SK-N-SH (cell line): ENCODE results near the gene ZHX3.

Source experiments
- MXI1 ChIP-seq: IDR thresholded peaks from 2 replicates; pipeline ENCODE4 v1.6.1; 2012; ENCODE audit warnings: mild to moderate bottlenecking, low read depth, low read length, improper control_type of control experiment
- RAD21 ChIP-seq: IDR thresholded peaks from 2 replicates; pipeline ENCODE4 v1.6.1; 2012; ENCODE audit warnings: mild to moderate bottlenecking, low read length
- TAF1 ChIP-seq: IDR thresholded peaks from 2 replicates; pipeline ENCODE4 v1.6.1; 2012; ENCODE audit warnings: low read depth, mild to moderate bottlenecking, low read length, moderate library complexity, borderline replicate concordance
- TEAD4 ChIP-seq: IDR thresholded peaks from 2 replicates; pipeline ENCODE4 v1.4.0; 2012; ENCODE audit warnings: mild to moderate bottlenecking, borderline replicate concordance; ENCODE audit not compliant: insufficient read depth
- TF ChIP-seq, protein P1 (sequence below): fragments of 200-600 bp; sonication (generic); IDR thresholded peaks from 2 replicates; pipeline ENCODE4 v1.6.1; 2017; ENCODE audit warnings: antibody characterized with exemption, mild to moderate bottlenecking, moderate library complexity

DNA sequence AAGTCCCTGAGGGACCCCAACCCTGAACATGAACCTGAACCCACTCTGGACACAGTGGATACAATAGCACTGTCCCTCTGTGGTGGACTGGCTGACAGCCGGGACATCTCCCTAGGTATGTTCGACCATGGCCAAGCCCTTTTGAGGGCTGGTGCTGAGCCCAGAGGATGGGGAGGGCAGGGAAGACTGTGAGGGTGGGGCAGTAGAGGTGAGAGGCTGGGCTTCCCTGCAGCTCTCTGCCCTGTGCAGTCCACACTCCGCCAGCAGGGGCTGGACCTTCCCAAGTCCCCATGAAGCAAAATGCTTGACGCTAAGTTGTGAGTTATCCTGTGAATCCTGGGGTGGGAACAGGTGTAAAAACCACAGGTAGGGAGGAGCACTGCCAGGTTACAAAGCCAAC lies 34.6 kb upstream of the ZHX3 start:
- TF ChIP-seq MXI1 (no peak), TEAD4 (no peak), RAD21 (no peak), TAF1 (no peak)
- TF ChIP-seq, protein P1, sequence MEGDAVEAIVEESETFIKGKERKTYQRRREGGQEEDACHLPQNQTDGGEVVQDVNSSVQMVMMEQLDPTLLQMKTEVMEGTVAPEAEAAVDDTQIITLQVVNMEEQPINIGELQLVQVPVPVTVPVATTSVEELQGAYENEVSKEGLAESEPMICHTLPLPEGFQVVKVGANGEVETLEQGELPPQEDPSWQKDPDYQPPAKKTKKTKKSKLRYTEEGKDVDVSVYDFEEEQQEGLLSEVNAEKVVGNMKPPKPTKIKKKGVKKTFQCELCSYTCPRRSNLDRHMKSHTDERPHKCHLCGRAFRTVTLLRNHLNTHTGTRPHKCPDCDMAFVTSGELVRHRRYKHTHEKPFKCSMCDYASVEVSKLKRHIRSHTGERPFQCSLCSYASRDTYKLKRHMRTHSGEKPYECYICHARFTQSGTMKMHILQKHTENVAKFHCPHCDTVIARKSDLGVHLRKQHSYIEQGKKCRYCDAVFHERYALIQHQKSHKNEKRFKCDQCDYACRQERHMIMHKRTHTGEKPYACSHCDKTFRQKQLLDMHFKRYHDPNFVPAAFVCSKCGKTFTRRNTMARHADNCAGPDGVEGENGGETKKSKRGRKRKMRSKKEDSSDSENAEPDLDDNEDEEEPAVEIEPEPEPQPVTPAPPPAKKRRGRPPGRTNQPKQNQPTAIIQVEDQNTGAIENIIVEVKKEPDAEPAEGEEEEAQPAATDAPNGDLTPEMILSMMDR, result no peak; the same call in 1 of the 2 replicates
